ENCODE results near the gene KIF23. TPM values are rescaled to one million over a fixed set of nuclear protein-coding genes. Genes with fewer than 3 reads are reported as not detected.

KIF23 gene
- total RNA-seq, 2 experiments from 2014 or later: 54.0 to 61.6 TPM

GRCh38 chr15:69424001-69424400 is 9.9 kb downstream of the KIF23 start:
- DNase-seq (ENCODE audit: low spot score): no peak
- BruUV-seq (replicated peaks): no TSS peak
- Histone ChIP-seq H4K20me1 (ENCODE audit: insufficient read depth, low read length) (no peaks in the 10 kb centered on the region), H3K4me1 (ENCODE audit: insufficient read depth, low read length, poor library complexity, severe bottlenecking) (no peaks in the 10 kb centered on the region), H2AFZ (ENCODE audit: low read length) (no peak overlapping the region), H3K27ac (ENCODE audit: low read depth, low read length, poor library complexity, severe bottlenecking) (no peak overlapping the region), H3K4me2 (ENCODE audit: low read length) (no peak overlapping the region), H3K4me3 (ENCODE audit: low read depth, low read length, poor library complexity, severe bottlenecking) (no peak overlapping the region), H3K9me2 (ENCODE audit: insufficient read depth, low read length) (no peaks in the 10 kb centered on the region), H3K79me2 (ENCODE audit: insufficient read depth, low read depth, low read length) (no peaks in the 10 kb centered on the region), H3K36me3 (ENCODE audit: insufficient read depth, low read length) (peaks cover 98% of the 10 kb centered on the region), H3K9me3 (ENCODE audit: low read length) (no peaks in the 10 kb centered on the region)
- POLR2A ChIA-PET: interaction anchor here (1.7 kb wide), 1 partner anchor 28 kb away, joined by 7 read pairs; no protein-coding TSS in a partner anchor
- CTCF ChIA-PET (ENCODE audit: unreplicated experiment): no interaction called here
- intact Hi-C loops (cut with micrococcal nuclease; ENCODE audit: unreplicated experiment): no loop called here
- TF ChIP-seq EZH2phosphoT487 (IDR thresholded peaks at IDR 0.05; ENCODE audit: borderline replicate concordance, low read depth, low read length) (no peak), CTCF (conservative IDR thresholded peaks at IDR 0.05; ENCODE audit: low read length) (no peak)

- H3K9me2 ChIP-seq (ENCODE audit: insufficient read depth, low read length): no peaks in the 10 kb centered on the region
- H3K79me2 ChIP-seq (ENCODE audit: insufficient read depth, low read depth, low read length): no peaks in the 10 kb centered on the region
- no peak overlapping the region for H2AFZ ChIP-seq (ENCODE audit: low read length)
- no peaks in the 10 kb centered on the region for H3K4me1 ChIP-seq (ENCODE audit: insufficient read depth, low read length, poor library complexity, severe bottlenecking)
- intact Hi-C loops (cut with micrococcal nuclease; ENCODE audit: unreplicated experiment): no loop called here
- no peak for DNase-seq (ENCODE audit: low spot score)
- H3K4me3 ChIP-seq (ENCODE audit: low read depth, low read length, poor library complexity, severe bottlenecking): no peak overlapping the region
- ChIA-PET CTCF (ENCODE audit: unreplicated experiment) (no interaction called here), POLR2A (no interaction called here)
- H3K36me3 ChIP-seq (ENCODE audit: insufficient read depth, low read length): peaks cover 98% of the 10 kb centered on the region
- H3K4me2 ChIP-seq (ENCODE audit: low read length): no peak overlapping the region
- H3K9me3 ChIP-seq (ENCODE audit: low read length): no peaks in the 10 kb centered on the region
- no TSS peak for BruUV-seq (replicated peaks)
- no peaks in the 10 kb centered on the region for H4K20me1 ChIP-seq (ENCODE audit: insufficient read depth, low read length)
- no peak overlapping the region for H3K27ac ChIP-seq (ENCODE audit: low read depth, low read length, poor library complexity, severe bottlenecking)
- TF ChIP-seq CTCF (conservative IDR thresholded peaks at IDR 0.05; ENCODE audit: low read length) (no peak), EZH2phosphoT487 (IDR thresholded peaks at IDR 0.05; ENCODE audit: borderline replicate concordance, low read depth, low read length) (no peak)
Observed at GRCh38 chr15:69424748-69425413, 10.7 kb downstream of the KIF23 start.

- Histone ChIP-seq H2AFZ (ENCODE audit: low read length) (no peak overlapping the region), H3K4me1 (ENCODE audit: insufficient read depth, low read length, poor library complexity, severe bottlenecking) (no peaks in the 10 kb centered on the region), H3K4me2 (ENCODE audit: low read length) (no peak overlapping the region), H3K9me2 (ENCODE audit: insufficient read depth, low read length) (no peaks in the 10 kb centered on the region), H3K36me3 (ENCODE audit: insufficient read depth, low read length) (peaks cover 98% of the 10 kb centered on the region), H3K4me3 (ENCODE audit: low read depth, low read length, poor library complexity, severe bottlenecking) (no peak overlapping the region), H4K20me1 (ENCODE audit: insufficient read depth, low read length) (no peaks in the 10 kb centered on the region; the same call in 1 of the 2 replicates), H3K79me2 (ENCODE audit: insufficient read depth, low read depth, low read length) (no peaks in the 10 kb centered on the region), H3K27ac (ENCODE audit: low read depth, low read length, poor library complexity, severe bottlenecking) (no peak overlapping the region), H3K9me3 (ENCODE audit: low read length) (no peaks in the 10 kb centered on the region)
- no TSS peak for BruUV-seq (replicated peaks)
- CTCF ChIA-PET (ENCODE audit: unreplicated experiment): no interaction called here
- TF ChIP-seq EZH2phosphoT487 (IDR thresholded peaks at IDR 0.05; ENCODE audit: borderline replicate concordance, low read depth, low read length) (no peak), CTCF (conservative IDR thresholded peaks at IDR 0.05; ENCODE audit: low read length) (no peak)
- POLR2A ChIA-PET: interaction anchor here (2.8 kb wide), 1 partner anchor 18 kb away, joined by 16 read pairs; the partner anchor contains the start of gene RPLP1
- intact Hi-C loops (cut with micrococcal nuclease; ENCODE audit: unreplicated experiment): no loop called here
- no peak for DNase-seq (ENCODE audit: low spot score)
Observed at GRCh38 chr15:69433831-69434230, 19.7 kb downstream of the KIF23 start.
